ENCODE data around the gene TM9SF3.

GRCh38 chr10:96507044-96507443 is 79.8 kb downstream of the TM9SF3 start:
- TF ChIP-seq CEBPB (IDR thresholded peaks at IDR 0.05; ENCODE audit: borderline replicate concordance in 1 of 2, low read depth in 2 of 2, low read length in 2 of 2) (no peak), ZNF592 (IDR thresholded peaks at IDR 0.05) (no peak), CTCF (IDR thresholded peaks at IDR 0.05 in 2 of 3, conservative IDR thresholded peaks at IDR 0.05 in 1 of 3; ENCODE audit: control insufficient read depth in 2 of 3, extremely low read depth in 1 of 3, insufficient read depth in 1 of 3, low read depth in 3 of 3, low read length in 3 of 3) (no peak), MTA2 (IDR thresholded peaks at IDR 0.05; ENCODE audit: low read depth) (no peak), HDGF (IDR thresholded peaks at IDR 0.05) (no peak), SIN3A (IDR thresholded peaks at IDR 0.05; ENCODE audit: low read depth, low read length) (no peak), EZH2 (IDR thresholded peaks at IDR 0.05; ENCODE audit: borderline replicate concordance, control insufficient read depth, low read depth, low read length) (no peak), ZNF207 (IDR thresholded peaks at IDR 0.05; ENCODE audit: borderline replicate concordance) (no peak), BRCA1 (IDR thresholded peaks at IDR 0.05; ENCODE audit: low read depth, low read length) (no peak), ZNF24 (IDR thresholded peaks at IDR 0.05) (no peak), POLR2AphosphoS5 (IDR thresholded peaks at IDR 0.05; ENCODE audit: low read length) (no peak), FOXK2 (IDR thresholded peaks at IDR 0.05) (no peak), MXI1 (IDR thresholded peaks at IDR 0.05; ENCODE audit: low read depth, low read length) (no peak), BCL3 (IDR thresholded peaks at IDR 0.05; ENCODE audit: borderline replicate concordance, insufficient read depth, low read depth, low read length, poor library complexity, severe bottlenecking) (no peak)

All from GM12878 (cell line).